Measurements from ENCODE around the gene CIAPIN1.
"Not testable (repeated sequence)": the region's sequence is repeated elsewhere in the genome, so short reads cannot be mapped to it uniquely, and the experiment has no call there.

CIAPIN1 gene

DNA sequence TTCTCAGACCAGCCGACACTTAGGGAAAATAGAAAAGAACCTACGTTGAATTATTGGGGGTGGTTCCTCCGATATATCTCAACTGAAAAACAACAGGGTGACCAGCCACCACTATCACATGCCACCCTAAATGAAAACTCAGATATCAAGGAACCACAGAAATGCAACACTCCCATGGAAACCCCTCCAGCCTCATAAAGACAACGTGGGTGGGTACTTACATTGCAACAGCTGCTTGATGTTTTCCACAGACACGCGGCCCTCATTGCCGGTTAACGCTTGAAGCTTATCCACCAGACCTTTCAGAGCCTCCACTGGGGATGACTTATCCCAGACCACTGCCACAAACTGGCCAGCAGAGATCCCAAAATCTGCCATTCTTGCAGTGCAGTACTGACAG is 6.6 kb downstream of the CIAPIN1 start:
- not testable (repeated sequence) for DNase-seq (ENCODE audit: low read depth in 3 of 3, low spot score in 1 of 3)

DNA sequence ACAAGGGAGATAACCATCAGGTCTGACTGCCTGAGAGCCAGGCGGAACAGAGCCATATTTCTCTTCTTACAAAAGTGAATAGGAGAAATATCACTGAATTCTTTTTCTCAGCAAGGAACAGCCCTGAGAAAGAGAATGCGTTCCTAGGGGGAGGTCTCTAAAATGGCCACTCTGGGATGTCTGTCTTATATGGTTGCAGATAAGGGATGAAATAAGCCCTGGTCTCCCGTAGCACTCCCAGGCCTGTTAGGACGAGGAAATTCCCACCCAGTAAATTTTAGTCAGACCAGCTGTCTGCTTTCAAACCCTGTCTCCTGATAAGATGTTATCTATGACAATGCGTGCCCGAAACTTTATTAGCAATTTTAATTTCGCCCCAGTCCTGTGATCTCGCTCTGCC is 7.2 kb downstream of the CIAPIN1 start:
- not testable (repeated sequence) for DNase-seq (ENCODE audit: low read depth in 3 of 3, low spot score in 1 of 3)

DNA sequence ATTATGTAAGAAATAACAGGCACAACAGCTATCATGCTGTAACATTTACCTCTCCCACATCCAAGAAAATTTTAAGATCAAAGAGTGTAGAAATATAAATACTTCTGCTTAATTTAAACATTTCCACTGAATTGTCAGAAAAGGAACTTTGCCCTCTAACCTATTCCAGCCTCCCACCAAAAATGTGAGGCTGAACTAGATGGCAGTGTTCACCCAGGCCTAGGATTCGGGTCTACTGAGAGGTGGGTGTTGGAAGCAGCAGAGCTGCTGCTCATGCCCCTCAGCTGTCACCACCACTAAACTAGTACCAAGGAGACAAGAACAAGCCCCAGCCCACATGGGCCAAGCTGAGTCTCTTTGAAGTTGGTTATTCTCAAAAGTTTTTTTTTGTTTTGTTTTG is 11.3 kb downstream of the CIAPIN1 start:
- no peak for DNase-seq (ENCODE audit: low read depth in 3 of 3, low spot score in 1 of 3)

DNA sequence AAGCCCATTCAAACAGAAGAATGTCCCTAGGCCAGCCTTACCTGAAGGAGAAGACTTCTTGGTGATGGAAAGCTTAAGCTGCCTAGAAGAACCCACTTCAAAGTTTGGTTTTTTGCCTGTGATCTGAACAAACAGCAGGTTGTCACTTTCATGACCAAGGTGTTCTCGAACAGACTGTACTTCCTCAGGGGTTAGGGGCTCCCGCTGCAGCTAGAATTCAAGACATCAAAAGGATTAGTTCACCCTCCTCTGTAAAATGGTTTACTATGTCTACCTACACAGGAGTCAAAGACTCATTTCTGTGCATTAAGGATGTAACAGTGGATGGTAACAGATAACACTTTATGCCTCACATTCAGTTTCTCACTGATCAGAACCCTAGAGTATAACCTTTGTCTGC is 13.2 kb downstream of the CIAPIN1 start:
- DNase-seq (ENCODE audit: low read depth in 3 of 3, low spot score in 1 of 3): no peak

DNA sequence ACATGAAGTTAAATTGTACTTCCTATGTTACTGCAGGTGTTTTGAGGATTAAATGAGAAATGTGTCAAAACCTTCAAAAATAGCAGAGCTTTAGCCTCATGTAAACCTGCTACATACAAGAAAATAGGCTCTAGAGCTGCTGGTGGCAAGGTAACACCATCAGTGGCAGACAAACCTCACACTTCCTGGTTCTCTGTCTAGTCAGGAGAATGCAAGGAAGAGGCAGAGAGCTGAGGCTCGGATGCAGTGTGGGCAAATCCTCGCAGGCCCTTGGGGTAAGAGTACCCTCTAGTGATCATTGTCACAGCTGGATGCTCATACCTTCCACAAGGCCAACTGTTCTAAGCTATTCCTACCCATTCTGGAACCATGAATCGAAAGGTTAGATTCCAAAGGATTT is 14.2 kb downstream of the CIAPIN1 start:
- no peak for DNase-seq (ENCODE audit: low read depth in 3 of 3, low spot score in 1 of 3)

DNA sequence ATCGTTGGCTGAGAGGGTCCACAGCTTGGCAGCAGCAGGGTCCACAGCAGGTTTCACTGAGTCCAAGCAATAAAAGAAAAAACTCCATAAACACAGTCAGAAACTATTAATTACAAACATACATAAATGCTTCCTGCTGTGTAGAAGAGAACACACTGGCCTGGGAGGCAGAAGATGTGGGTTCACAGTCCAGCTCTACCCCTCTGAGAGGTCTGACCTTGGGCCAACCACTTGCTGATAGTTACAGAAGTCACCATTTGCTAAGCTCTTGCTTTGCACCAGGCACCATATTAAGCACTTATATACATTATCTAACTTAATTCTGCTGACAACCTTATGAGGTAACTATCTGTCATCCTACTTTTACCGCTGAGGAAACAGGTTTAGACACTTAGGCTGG is 14.7 kb downstream of the CIAPIN1 start:
- DNase-seq (ENCODE audit: low read depth in 3 of 3, low spot score in 1 of 3): no peak

DNA sequence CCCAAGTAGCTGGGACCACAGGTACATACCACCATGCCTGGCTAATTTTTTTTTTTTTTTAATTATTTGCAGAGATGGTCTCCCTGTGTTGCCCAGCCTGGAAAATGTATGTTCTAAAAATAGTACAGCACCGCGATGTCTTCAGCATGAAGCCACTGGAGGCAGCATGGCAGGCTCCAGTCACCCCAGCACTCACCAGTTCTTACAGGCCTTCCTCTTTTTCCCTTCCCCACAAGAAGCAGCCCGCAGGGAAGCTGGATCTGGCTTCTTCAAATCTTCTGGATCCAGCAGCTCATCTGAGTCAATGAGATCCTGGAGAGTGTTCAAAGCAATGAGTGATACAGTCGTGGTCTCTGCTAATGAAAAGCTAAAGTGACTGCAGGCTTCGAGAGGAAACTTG is 16.2 kb downstream of the CIAPIN1 start:
- DNase-seq (ENCODE audit: low read depth in 3 of 3, low spot score in 1 of 3): no peak

DNA sequence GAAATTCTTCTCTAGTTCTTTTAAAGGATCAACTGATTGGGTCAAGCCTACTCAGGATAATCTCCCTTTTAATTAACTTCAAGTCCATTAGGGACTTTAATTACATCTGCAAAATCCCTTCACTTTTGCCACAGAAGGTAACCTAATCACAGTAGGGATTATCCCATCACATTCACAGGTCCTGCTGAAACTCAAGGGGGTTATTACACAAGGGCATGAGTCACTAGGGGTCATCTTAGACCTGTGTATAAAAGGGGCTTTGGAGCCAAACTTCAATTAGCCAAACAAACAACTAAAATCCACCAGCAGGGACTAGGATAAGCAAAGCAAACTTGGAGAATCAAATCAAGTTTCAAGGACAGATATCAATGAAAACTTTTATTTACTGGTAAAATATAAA is 19.4 kb downstream of the CIAPIN1 start:
- no peak for DNase-seq (ENCODE audit: low read depth in 3 of 3, low spot score in 1 of 3)

DNA sequence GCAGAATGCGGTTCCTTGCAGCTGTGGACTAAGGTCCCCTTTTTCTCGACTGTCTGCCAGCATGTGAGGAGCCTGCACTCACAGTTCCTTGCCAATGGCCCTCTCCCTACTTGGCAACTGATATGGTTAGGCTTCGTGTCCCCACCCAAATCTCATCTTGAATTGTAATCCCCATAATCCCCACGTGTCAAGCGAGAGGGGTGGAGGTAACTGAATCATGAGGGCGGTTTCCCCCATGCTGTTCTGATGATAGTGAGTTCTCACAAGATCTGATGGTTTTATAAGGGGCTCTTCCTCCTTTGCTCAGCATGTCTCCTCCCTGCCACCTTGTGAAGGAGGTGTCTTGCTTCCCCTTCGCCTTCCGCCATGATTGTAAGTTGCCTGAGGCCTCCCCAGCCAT is 19.9 kb downstream of the CIAPIN1 start:
- DNase-seq (ENCODE audit: low read depth in 3 of 3, low spot score in 1 of 3): no peak

DNA sequence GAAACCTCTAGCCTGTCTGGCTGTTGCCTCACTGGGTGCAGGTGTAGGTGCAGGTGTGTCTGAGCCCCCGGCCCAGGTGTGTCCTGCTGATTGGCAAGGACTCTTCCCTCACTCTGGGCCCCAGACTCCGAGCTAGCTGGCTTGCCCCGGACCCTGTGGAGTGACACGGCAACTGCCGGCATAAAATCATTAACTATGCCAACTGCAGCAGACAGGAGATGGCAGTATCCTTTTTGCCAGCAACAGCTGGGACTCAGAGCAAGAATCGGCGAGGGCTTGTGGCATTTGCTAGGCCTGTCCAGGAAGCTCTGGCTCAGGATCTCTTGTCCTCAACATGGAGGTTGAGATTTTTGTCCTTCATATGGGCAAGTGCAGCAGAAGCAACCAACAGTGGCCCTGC is 20.8 kb downstream of the CIAPIN1 start:
- no peak for DNase-seq (ENCODE audit: low read depth in 3 of 3, low spot score in 1 of 3)

DNA sequence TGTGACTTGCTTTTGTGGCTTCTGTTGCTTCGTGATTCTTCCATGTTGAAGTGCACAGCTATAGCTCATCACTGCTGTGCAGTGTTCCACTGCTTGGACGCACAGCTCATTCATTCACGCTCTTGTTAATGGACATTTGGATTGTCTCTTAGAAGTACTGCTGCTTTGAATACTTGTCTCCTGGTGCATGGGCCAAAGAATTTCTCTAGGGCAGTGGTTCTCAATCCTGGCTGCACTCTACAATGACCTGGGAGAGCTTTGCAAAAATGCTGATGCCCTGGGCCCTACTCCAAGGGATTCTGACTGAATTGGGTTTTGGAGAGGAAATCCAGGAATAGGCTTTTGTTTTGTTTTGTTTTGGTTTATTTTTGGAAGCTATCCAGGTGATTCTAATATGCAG is 22.6 kb downstream of the CIAPIN1 start:
- no peak for DNase-seq (ENCODE audit: low read depth in 3 of 3, low spot score in 1 of 3)

DNA sequence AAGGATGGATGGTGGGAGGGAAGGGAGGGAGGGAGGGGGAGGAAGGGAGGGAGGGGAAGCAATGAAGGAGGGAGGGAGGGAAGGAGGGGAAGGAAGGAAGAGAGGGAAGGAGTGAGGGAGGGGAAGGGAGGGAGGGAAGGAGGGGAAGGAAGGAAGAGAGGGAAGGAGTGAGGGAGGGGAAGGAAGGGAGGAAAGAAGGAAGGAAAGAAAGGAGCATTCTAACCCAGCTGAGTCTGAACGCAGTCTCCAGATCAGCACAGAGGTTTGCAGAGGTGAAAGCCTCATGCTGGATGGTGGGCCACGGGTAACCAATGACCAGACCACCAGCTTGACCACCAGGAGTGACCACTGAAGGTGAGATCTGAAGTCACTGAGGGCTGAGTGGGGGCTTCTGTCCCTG is 24.0 kb downstream of the CIAPIN1 start:
- DNase-seq (ENCODE audit: low read depth in 3 of 3, low spot score in 1 of 3): no peak

DNA sequence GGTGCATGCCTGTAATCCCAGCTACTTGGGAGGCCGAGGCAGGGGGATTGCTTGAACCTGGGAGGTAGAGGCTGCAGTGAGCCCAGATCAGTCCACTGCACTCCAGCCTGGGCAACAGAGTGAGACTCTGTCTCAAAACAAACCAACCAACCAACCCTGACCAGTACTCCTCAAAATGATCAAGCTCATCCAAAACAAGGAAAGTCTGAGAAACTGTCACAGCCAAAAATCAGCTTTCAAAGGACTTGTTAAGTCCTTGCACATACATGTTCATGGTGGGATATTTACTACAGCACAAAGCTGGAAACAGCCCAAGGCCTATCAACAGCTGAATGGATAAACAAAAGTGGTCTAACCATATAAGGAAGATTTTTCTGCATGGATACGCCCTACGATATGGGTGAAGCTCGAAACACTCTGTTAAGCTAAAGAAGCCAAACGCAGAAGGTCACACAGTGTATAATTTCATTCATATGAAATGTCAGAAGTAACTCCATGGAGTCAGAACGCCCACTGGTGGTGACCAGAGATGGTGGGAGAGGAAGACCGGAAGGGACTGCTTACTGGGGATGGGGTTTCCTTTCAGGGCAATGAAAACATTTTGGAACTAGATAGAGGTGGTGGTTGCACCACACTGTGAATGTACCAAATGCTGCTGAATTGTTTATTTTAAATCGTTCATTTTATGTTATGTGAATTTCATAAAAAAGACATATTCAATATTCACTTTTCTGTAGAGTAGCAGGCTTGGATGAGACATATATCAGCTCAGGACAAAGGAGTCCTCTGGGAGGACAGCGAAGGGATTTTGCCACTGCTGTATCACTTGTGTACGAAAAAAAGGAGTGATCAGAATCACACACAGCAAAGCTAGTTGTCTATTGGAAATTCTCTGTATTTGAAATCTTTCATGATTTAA is 24.9 kb downstream of the CIAPIN1 start:
- no peak for DNase-seq (ENCODE audit: low read depth in 3 of 3, low spot score in 1 of 3)

DNA sequence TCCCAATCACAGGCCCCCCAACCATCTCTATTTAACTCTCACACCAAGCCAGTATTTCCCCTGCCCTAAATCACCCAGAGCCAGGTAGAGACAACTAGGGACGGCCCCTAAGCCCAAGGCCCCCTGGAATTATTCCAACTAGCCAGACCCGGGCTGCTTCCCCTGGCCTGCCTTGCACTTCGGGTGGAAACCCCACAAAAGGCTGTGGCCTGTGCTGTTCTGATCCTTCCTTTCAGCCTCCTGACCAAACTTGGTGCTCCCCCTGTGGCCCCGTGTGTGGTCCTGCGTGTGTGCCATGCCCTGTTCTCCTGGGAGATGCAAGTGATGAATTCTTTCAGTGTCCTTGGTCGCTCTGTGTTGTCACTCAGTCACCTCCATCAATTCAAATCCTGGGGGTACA is 27.7 kb downstream of the CIAPIN1 start:
- DNase-seq (ENCODE audit: low read depth in 3 of 3, low spot score in 1 of 3): no peak

DNA sequence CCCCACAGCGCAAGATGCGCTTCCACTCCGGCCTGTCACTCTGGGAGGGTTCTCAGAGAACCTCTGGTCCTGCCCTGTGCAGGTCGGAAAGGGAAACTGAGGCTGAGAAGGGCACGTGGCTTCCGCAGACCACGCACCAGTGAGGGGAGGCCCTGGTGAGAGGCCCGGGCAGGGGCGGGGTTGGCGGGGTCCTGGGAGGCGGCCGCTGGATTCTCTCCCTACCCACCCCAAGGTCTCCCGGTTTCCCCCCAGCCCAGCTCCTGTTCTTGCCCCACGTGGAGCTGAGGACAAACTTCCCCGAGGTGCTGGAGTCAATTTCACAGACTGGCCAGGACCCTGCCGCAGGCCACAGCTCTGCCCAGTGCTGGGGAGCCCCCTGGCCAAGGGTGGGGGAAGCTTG is 31.1 kb downstream of the CIAPIN1 start:
- no peak for DNase-seq (ENCODE audit: low read depth in 3 of 3, low spot score in 1 of 3)

DNA sequence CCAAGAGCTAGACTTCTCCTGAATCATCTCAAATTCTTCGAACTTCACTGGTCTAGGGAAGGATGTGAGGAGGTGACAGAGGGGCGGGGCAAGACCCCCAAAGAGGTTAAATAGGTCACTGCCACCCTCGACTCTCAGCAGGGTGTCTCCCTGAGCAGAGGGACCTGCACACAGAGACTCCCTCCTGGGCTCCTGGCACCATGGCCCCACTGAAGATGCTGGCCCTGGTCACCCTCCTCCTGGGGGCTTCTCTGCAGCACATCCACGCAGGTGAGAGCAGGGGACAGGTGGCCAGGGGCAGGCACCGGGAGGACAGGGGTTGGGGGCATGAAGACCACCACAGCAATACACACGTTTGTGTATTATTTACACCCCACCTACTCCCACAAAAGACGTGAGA is 33.5 kb downstream of the CIAPIN1 start:
- DNase-seq (ENCODE audit: low read depth in 3 of 3, low spot score in 1 of 3): no peak

DNA sequence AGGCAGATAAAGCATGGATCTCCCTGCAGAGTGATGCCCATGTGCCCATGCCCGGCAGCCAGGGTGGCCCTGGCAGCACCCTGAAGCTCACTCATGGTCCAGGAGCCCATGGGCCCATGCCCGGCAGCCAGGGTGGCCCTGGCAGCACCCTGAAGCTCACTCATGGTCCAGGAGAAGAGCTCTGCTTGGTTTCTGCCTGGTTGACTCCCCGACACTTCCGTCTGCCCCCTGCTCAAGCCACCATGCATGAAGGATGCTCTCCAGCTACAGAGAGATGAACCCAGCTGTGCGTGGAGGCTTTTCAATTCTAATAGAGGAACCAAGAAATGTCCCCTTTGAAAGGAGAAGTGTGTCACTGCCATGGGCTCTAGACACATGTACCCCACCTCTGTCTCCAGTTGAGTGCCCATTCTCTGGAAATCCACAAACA is 33.9 kb downstream of the CIAPIN1 start:
- no peak for DNase-seq (ENCODE audit: low read depth in 3 of 3, low spot score in 1 of 3)

DNA sequence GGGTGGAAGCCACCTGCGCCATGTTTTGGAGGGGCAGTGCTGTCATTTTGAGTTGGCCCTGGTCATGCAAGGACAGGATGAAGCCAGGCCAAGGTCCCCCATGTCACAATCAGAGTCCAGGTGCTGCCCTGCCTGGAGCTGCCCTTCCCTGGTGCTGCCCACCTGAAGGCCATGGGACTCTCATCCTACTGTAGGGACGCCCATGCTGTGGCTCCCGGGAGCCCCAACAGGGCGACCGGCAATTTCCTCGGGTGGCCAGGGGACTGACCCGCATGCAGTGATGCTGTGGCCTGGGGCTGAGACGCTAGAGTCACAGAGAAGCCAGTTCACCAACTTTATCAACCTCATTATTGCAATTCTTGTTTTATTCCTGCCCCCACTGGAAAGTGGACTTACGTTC is 34.6 kb downstream of the CIAPIN1 start:
- no peak for DNase-seq (ENCODE audit: low read depth in 3 of 3, low spot score in 1 of 3)

DNA sequence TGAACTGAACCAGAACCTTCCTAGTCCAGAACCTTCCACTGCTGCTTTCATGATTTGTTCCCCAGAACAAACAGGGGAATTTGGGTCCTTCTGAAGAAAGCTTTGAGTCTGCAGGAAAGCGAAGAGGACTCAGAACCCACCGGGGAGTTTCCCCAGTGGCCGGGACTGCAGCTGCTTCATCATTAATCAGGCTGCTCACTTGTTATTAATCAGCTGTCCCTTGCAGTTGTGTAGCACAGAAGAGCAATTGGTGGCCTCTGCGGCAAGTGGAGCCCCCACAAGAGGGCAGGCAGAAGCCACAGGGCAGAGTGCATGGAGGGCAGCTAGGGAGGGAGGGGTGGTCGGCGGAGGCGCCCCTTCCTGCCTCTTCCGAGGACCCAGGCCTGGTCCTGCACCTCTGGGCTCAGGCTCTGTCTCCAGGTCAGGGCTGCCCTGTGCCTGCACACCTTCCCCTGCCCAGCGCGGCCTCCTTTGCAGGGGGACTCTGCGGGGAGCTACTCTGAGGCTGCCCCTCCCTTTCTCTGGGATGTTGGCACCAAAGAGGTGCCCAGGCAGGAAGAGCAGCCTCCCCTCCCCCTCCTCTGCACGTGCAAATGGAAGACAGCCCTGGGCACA is 35.7 kb downstream of the CIAPIN1 start:
- DNase-seq (ENCODE audit: low read depth in 3 of 3, low spot score in 1 of 3): no peak

DNA sequence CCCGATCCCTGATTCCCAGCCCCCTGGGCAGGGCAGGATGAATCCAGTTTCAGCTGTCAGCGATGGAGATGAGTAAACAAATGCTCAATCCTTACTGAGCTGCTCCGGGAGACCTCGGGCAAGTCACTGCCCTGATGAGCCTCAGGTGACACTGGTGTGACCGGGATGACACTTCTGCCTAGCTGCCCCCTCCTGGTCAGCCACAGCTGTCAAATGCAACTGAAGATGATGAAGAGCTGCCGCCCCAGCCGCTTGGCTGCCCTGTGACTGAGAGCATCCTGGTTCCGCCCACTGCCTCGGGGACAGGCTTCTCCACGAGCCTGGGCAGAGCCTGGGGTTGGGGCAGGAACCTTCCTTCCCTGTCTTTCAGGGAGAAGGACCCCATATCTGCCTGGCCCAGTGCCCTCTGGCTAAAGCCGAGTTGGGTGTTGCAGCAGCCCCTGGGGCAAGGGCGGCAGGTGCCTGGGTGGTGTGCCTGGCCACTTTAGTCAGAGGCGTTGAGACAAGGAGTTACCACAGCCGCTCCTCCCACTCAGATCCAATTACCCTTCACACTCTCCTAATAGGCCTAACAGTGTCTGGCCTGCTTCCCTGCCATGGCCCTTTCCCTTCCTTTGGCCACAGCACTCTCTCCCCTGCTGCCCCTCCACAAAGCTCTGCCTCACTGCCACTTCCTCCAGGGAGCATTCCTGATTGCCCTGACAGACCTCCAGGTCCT is 37.2 kb downstream of the CIAPIN1 start:
- no peak for DNase-seq (ENCODE audit: low read depth in 3 of 3, low spot score in 1 of 3)

DNA sequence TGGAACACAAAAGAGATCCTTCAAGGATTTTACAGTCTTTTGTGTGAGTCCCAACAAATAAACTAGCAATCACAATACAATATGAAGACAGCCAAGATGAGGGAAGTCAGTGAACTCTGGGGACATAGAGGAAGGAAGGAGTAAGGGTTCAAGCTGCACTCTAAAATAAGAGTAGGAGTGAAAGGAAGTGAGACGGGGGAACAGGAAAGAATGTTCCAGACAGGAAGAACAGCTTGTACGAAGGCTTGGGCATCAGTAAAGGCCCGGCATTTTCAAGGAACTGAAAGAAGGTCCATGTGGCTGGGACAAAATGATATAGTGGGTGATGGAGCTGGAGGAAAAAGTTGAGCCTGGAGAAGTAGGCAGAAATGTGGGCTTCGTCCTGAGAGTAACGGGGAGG is 38.1 kb downstream of the CIAPIN1 start:
- DNase-seq (ENCODE audit: low read depth in 3 of 3, low spot score in 1 of 3): no peak
